Gastroesophageal sphincter (tissue), 3 donors: ENCODE measurements around the gene KIRREL3.

ENCODE experiments used
- POLR2A ChIP-seq, 2 donors: fragments of 450-650 bp; IDR thresholded peaks; one replicate each; pipeline ENCODE4 v1.6.1; 2017; ENCODE audit warnings: antibody characterized with exemption in 2 of 2, mild to moderate bottlenecking in 2 of 2, moderate library complexity in 1 of 2
- TF ChIP-seq, protein P1 (sequence below), 4 experiments: fragments of 200-600 bp in 2 of 4; fragments of 450-650 bp in 2 of 4; sonication (generic) in 1 of 4; IDR thresholded peaks; one replicate each; pipeline ENCODE4 v1.5.1; 2017 to 2019; ENCODE audit warnings: antibody characterized with exemption in 4 of 4, mild to moderate bottlenecking in 2 of 4, moderate library complexity in 2 of 4

DNA sequence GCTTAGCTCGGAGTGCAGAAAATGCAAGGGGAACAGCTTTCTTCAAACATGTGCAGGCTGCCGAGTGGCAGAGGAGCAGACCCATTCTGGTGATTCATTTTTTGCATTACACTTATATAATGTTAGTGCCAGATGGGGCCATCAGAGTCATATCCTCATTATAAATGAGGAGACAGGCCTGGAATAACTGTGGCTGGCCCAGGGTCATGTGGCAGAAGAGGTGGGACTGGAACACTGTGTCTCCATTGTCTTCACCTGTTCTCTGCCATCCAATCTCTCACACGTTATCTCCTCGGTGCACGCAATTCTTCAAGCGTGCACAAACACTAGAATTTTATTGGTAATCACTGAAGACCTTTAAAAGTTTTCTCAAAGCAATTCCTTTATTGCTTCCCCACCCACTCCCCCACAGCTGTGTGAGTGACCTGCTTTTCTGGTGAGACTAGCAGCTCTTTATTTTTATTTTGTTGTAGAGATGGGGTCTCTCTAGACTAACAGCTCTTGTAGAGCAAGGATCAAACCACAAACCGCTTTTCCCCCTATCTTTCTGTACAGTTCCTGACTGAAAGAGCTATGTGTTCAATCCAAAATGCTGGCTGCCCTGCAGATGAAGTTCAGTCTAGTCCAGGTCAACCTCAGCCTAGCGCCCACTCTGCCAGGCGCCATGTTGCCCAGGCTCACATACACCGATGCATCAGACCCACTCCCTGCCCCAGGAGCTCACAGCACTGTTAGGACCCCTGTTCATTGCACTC, 569.8 kb downstream of the KIRREL3 start:
- TF ChIP-seq, protein P1, sequence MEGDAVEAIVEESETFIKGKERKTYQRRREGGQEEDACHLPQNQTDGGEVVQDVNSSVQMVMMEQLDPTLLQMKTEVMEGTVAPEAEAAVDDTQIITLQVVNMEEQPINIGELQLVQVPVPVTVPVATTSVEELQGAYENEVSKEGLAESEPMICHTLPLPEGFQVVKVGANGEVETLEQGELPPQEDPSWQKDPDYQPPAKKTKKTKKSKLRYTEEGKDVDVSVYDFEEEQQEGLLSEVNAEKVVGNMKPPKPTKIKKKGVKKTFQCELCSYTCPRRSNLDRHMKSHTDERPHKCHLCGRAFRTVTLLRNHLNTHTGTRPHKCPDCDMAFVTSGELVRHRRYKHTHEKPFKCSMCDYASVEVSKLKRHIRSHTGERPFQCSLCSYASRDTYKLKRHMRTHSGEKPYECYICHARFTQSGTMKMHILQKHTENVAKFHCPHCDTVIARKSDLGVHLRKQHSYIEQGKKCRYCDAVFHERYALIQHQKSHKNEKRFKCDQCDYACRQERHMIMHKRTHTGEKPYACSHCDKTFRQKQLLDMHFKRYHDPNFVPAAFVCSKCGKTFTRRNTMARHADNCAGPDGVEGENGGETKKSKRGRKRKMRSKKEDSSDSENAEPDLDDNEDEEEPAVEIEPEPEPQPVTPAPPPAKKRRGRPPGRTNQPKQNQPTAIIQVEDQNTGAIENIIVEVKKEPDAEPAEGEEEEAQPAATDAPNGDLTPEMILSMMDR (IDR thresholded peaks at IDR 0.05) = no peak
- no peak for TF ChIP-seq POLR2A (IDR thresholded peaks at IDR 0.05)
